Smooth muscle cell (in vitro differentiated cells): ENCODE data around the gene SUGCT. TPM values are rescaled to one million over a fixed set of nuclear protein-coding genes. Genes with fewer than 3 reads are reported as not detected.

Source experiments
- DNase-seq: peaks from one replicate; lab custom pipeline; 2025; ENCODE audit not compliant: unreplicated experiment; lab: John Stamatoyannopoulos, UW
- H2AFZ ChIP-seq: fragments of 200-600 bp; sonication (generic); 2 replicates; pipeline ENCODE4 v1.6.0; 2016; ENCODE audit warnings: antibody characterized with exemption, low read depth, mild to moderate bottlenecking
- H3F3A ChIP-seq: fragments of 200-600 bp; sonication (generic); 2 replicates; pipeline ENCODE4 v1.6.0; 2017; ENCODE audit warnings: antibody characterized with exemption, low read depth
- H3K27ac ChIP-seq: fragments of 200-600 bp; sonication (generic); 2 replicates; pipeline ENCODE4 v1.5.1; 2016; ENCODE audit warnings: low read depth, mild to moderate bottlenecking
- H3K27me3 ChIP-seq: fragments of 200-600 bp; sonication (generic); 2 replicates; pipeline ENCODE4 v1.6.1; 2016; ENCODE audit warnings: low read depth, mild to moderate bottlenecking
- H3K36me3 ChIP-seq: fragments of 200-600 bp; sonication (generic); 2 replicates; pipeline ENCODE4 v1.5.1; 2016; ENCODE audit warnings: low read depth
- H3K4me1 ChIP-seq: fragments of 200-600 bp; sonication (generic); 2 replicates; pipeline ENCODE4 v1.5.1; 2016; ENCODE audit warnings: low read depth
- H3K4me2 ChIP-seq: fragments of 200-600 bp; sonication (generic); 2 replicates; pipeline ENCODE4 v1.6.0; 2016; ENCODE audit warnings: mild to moderate bottlenecking
- H3K4me3 ChIP-seq: fragments of 200-600 bp; sonication (generic); 2 replicates; pipeline ENCODE4 v1.5.1; 2016; ENCODE audit warnings: mild to moderate bottlenecking
- H3K79me2 ChIP-seq: fragments of 200-600 bp; sonication (generic); 2 replicates; pipeline ENCODE4 v1.6.0; 2016; ENCODE audit warnings: low read depth, mild to moderate bottlenecking
- H3K9ac ChIP-seq: fragments of 200-600 bp; sonication (generic); 2 replicates; pipeline ENCODE4 v1.6.0; 2016; ENCODE audit warnings: low read depth
- H3K9me3 ChIP-seq: fragments of 200-600 bp; sonication (generic); replicated peaks from 2 replicates; pipeline ENCODE4 v1.5.1; 2016; ENCODE audit warnings: low read depth
- H4K20me1 ChIP-seq: fragments of 200-600 bp; sonication (generic); 2 replicates; pipeline ENCODE4 v1.6.0; 2016; ENCODE audit warnings: low read depth
- CTCF ChIP-seq: fragments of 200-600 bp; sonication (generic); IDR thresholded peaks from 2 replicates; pipeline ENCODE4 v1.5.1; 2017; ENCODE audit warnings: borderline replicate concordance, mild to moderate bottlenecking, antibody characterized with exemption; ENCODE audit not compliant: insufficient read depth, poor library complexity, severe bottlenecking
- WGBS: methylation state at CpG from one replicate; pipeline ENCODE4 v1.1.7; 2016; ENCODE audit warnings: low lambda C conversion rate; 5-methylcytosine and 5-hydroxymethylcytosine counted together
- polyA plus RNA-seq: library from polyadenylated mRNA; unstranded; fragments of >200 nt; fragmentation: Nextera tagmentation; extraction: Ambion mirVana; gene quantifications from 2 replicates; pipeline ENCODE4 v1.2.1, GENCODE V29; 2016
- total RNA-seq: library from RNA; depleted of rRNA; stranded (reverse); fragments of >200 nt; gene quantifications from 2 replicates; pipeline ENCODE4 v1.2.3, GENCODE V29; 2014

Gene SUGCT
- total and polyA plus RNA-seq, 2 experiments from 2014 or later = 16.9 to 65.8 TPM

- H4K20me1 ChIP-seq = no peaks in the 10 kb centered on the region
- WGBS = 86% methylated on average over 2 of the region's 2 CpGs
- H3K4me3 ChIP-seq = no peak overlapping the region
- H2AFZ ChIP-seq = no peak overlapping the region
- no peak overlapping the region for H3K9ac ChIP-seq
- no peaks in the 10 kb centered on the region for H3K79me2 ChIP-seq
- peaks cover 5% of the 10 kb centered on the region for H3F3A ChIP-seq
- no peak overlapping the region for H3K4me2 ChIP-seq
- no peak for TF ChIP-seq CTCF
- no peaks in the 10 kb centered on the region for H3K27me3 ChIP-seq
- H3K9me3 ChIP-seq = no peaks in the 10 kb centered on the region
- DNase-seq = no peak
- no peaks in the 10 kb centered on the region for H3K36me3 ChIP-seq
- no peak overlapping the region for H3K27ac ChIP-seq
- no peaks in the 10 kb centered on the region for H3K4me1 ChIP-seq
These were observed 476.5 kb downstream of the SUGCT start for GRCh38 chr7:40611095-40611871.

- H3K4me2 ChIP-seq = no peak overlapping the region
- H2AFZ ChIP-seq = no peak overlapping the region
- WGBS = 85% methylated on average over 2 of the region's 2 CpGs
- no peaks in the 10 kb centered on the region for H4K20me1 ChIP-seq
- H3K27me3 ChIP-seq = no peaks in the 10 kb centered on the region
- no peaks in the 10 kb centered on the region for H3K36me3 ChIP-seq
- no peak for TF ChIP-seq CTCF
- H3K79me2 ChIP-seq = no peaks in the 10 kb centered on the region
- H3K9ac ChIP-seq = no peak overlapping the region
- no peak overlapping the region for H3K27ac ChIP-seq
- H3F3A ChIP-seq = peaks cover 5% of the 10 kb centered on the region
- no peaks in the 10 kb centered on the region for H3K9me3 ChIP-seq
- DNase-seq = no peak
- no peaks in the 10 kb centered on the region for H3K4me1 ChIP-seq
- H3K4me3 ChIP-seq = no peak overlapping the region
These were observed 477.5 kb downstream of the SUGCT start for GRCh38 chr7:40612298-40612697.

GRCh38 chr7:40619647-40620046 lies 484.8 kb downstream of the SUGCT start:
- 83% methylated on average over 1 of the region's 1 CpG for WGBS
- H3K9ac ChIP-seq = no peak overlapping the region

More at GRCh38 chr7:40619647-40620046, 484.8 kb downstream of the SUGCT start:
- H3K4me2 ChIP-seq = no peak overlapping the region
- no peak for DNase-seq
- no peaks in the 10 kb centered on the region for H3K27me3 ChIP-seq
- H3K27ac ChIP-seq = no peak overlapping the region
- H2AFZ ChIP-seq = no peak overlapping the region
- H3K36me3 ChIP-seq = no peaks in the 10 kb centered on the region
- H4K20me1 ChIP-seq = no peaks in the 10 kb centered on the region
- no peaks in the 10 kb centered on the region for H3F3A ChIP-seq
- no peak overlapping the region for H3K4me3 ChIP-seq
- H3K4me1 ChIP-seq = no peaks in the 10 kb centered on the region
- H3K79me2 ChIP-seq = no peaks in the 10 kb centered on the region
- no peak for TF ChIP-seq CTCF
- H3K9me3 ChIP-seq = no peaks in the 10 kb centered on the region
